Activated CD8-positive, alpha-beta memory T cell treated with anti-CD3 and anti-CD28 coated beads, Interleukin-2, amount 50 U/mL, for 1 hour (primary cell): ENCODE data around the gene C19orf53.
"Not testable (repeated sequence)": the region's sequence is repeated elsewhere in the genome, so short reads cannot be mapped to it uniquely, and the experiment has no call there.

ENCODE experiments used
- DNase-seq: peaks from one replicate; pipeline ENCODE4 v3.0.0-alpha.2; 2020; ENCODE audit errors: extremely low read depth

The C19orf53 gene

DNA sequence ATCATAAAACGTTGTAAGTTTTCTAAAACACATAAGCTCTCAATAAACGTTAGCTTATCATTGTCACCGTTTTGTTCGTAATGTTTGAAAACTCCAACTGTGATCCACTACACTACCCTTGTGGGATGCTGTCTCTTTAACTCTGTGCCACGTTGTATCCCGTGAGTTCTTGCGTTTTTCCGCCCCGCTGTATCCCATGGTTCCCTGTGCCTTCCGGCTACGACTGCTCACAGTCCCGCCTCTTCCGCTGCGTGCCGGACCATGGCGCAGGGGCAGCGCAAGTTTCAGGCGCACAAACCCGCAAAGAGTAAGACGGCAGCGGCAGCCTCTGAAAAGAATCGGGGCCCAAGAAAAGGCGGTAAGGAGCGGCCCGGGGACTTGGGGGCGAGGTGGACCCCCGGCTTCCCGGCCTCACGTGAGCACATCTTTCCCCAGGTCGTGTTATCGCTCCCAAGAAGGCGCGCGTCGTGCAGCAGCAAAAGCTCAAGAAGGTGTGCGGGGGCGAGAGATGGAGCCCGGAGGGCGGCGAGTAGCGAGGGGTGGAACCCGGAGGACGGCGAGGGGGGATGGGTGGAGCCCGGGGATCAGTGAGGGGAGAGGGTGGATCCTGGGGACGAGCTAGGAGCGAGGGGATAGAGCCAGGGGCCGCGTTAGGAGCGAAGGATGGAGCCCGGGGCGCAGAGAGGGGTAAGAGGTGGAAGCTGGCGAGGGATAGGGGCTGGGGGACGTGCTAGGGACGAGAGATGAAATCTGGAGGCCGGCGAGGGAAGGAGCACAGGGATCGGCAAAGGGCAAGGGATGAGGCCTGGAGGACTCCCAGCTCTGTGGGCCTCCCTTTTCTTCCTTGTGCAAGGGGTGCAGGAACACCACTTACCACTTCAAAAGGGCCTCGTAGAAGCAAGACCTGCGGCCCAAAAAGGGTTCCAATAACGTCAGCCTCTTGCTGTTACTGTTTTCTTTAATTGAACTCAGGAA lies at the start of gene C19orf53:
Gene C19orf53, plus strand, starts transcription at position 240 of the 975 bp plus-strand sequence. Its CDS starts 22 bp downstream, at position 262.
- peak; percentile 53 for DNase-seq

DNA sequence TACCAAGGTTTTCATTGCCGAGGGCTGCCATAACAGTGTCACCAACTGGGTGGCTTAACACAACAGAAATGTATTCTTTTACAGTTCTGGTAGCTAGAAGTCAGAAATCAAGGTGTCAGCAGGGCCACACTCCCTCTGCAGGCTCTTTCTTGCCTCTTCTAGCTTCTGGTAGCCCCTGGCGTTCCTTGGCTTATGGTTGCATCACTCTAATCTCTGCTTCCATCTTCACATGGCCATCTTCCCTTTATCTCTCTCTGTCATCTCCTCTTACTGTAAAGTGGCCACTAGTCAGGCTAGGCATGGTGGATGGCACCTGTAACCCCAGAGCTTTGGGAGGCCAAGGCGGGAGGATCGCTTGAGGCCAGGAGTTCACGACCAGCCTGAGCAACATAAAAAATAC lies 47.9 kb upstream of the C19orf53 start:
- DNase-seq, result no peak

DNA sequence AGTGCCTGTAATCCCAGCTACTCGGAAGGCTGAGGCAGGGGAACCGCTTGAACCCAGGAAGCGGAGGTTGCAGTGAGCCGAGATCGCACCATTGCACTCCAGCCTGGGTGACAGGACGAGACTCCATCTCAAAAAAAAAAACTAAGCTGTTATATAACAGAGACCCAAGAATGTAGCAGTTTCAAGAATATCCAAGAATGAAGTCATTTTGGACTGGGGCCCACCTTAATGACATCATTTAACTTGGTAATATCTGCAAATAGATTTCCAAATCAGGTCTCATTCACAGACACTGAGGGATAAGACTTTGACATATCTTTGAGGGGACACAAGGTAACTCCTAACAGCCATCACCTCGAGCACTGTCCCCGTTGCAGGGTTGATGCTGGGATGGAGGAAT lies 46.5 kb upstream of the C19orf53 start:
- DNase-seq, result no peak

DNA sequence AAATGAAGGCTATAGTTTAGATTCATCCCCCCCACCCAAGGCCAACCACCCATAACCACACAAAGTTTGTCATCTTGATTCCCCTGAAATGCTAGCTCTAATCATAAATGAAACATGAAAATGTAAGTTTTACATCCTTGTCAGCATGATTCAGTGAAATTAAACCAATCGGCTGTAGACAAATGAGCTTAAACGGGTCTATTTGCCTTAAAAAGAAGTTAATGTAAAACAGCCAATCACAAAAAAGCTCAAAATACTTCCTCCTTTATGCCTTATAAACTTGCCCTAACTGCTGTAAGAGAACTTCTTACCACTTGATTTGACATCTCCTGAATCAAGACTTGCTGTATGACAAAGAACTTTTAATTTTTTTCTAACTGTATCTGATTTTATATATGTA lies 44.4 kb upstream of the C19orf53 start:
- DNase-seq, result no peak

DNA sequence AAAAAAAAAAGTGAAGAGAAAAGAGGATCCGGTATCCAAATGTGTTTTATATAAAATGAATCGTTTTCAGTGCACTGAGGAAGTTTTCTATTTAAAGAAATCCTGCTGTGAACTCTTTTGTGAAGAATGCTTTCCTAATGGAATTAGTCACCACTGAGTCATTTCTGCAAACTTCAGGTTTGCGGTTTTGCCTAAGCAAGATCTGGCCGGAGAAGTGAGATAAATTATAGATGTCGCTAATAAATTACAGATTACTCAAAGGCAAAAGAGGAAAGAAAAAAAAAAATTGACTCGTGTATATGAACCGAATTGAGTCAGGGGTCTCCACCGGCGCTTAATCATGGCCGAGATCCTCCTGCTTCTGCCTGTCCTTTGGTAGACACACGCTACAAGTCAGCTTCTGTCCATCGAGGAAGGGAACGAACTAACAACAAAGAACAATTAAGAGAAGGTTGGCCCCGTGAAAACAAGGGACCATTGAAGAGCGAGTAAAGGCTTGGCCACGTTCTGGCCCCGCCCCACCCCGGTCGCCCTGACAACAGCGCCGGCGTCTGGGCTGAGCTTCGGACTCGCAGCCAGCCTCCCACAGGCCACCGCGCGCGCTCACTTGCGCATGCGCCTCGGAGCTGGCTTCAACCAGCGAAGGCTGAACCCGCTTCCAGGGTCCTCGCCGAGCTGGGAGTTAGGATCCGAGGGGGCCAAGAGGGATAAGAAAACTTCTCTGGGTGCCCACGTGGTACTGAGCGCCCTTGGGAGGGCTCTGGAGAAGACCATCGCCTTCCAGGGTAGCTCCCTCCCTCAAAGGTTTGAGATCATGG lies 42.9 kb upstream of the C19orf53 start:
- peak; percentile 84 for DNase-seq

DNA sequence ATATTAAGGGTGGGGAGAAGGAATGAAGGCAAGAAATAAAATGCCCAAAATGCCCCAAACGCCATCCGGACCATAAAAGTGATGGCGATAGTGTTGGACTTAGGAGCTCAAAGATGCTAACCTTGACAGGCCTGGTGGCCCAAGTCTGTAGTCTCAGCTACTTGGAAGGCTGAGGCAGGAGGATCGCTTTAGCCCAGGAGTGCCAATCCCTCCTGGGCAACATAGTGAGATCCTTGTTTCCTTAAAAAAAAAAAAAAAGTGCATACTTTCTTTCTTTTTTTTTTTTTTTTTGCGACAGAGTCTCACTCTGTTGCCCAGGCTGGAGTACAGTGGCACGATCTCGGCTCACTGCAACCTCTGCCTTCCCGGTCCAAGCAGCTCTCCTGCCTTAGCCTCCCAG lies 41.9 kb upstream of the C19orf53 start:
- no peak for DNase-seq

DNA sequence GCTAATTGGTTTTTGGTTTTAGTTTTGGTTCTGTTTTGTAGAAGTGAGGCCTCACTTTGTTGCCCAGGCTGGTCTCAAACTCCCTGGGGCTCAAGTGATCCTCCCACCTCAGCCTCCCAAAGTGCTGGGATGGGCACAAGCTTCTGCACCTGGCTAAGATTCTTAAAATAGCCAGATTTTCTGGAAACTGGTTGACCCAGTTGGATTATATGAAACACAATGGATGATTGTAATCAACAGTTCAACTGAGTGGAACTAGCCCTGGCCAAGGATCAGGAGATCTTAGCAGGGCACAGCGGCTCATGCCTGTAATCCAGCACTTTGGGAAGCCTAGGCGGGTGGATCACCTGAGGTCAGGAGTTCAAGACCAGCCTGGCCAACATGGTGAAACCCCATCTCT lies 39.5 kb upstream of the C19orf53 start:
- DNase-seq, result no peak

DNA sequence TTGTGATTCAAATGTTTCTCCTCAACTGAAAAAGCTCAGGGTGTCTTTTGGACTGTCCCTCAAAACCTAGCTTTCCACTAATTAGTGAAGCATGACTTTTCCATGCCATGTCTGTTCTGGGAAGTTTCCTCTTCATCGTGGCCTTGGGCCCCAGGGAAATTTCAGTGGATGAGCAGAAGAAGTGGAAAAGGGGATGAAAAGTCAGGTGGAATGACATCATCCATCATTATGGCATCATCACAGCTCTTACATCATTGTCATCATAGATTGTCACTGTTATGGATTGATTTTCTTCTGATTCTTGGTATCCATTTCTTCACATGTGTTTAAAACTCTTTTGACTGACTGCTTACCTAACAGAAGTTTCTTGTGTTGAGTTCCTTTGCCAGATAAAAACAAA lies 36.2 kb upstream of the C19orf53 start:
- no peak for DNase-seq

DNA sequence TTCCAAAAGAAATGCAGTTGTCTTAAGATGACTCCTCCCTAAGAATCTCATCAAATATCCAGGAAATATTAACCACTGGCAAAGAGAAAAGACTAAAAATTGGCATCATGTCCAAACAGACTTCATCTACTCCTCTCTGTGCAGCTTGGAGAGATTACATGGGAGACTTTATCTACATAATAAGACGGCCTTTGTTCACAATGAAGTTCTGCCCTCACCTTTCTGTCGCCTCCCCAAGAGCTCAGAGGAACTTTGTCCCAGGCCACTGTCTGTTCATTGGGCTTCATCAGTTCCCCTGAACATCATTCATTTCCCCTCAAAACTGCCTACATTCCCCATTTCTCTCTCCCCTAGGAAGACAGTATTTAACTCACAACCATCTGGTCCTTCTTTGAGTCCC lies 32.4 kb upstream of the C19orf53 start:
- DNase-seq, result no peak

DNA sequence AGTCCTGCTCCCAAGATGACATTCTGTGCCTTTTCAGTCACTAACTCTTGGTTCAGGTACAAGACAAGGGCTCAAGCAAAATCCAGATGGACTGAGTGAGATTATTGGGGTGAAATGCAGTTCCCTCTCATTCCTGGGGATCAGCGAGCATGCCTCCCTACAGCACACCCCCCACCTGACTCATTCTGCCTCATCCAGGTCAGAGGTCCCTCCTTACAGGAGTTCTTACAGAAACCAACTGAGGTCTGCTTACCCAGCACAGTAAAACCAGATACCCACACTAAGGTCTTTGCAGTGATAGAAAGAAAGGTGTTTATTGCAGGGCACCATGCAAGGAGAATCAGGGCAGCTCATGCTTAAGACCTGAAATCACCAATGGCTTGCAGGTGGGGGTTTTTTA lies 31.5 kb upstream of the C19orf53 start:
- DNase-seq, result no peak

DNA sequence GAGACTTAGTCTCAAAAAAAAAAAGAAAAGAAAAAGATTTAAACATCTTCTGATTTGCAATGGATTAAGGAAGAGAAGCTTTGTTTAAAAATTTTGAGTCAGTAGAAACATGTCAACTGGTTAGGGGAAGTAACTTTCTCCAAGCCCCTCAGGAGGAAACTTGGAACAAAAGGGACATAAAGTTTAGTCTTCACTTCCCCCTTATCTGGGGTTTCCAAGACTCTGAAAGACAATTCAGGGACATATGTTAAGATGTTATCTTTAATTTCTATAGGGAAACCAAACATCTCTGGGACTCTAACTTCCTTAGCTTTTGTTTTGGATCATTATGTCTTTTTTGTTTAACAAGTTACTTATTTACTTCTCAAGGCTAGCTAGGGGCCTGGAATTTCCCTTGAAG lies 30.1 kb upstream of the C19orf53 start:
- no peak for DNase-seq

DNA sequence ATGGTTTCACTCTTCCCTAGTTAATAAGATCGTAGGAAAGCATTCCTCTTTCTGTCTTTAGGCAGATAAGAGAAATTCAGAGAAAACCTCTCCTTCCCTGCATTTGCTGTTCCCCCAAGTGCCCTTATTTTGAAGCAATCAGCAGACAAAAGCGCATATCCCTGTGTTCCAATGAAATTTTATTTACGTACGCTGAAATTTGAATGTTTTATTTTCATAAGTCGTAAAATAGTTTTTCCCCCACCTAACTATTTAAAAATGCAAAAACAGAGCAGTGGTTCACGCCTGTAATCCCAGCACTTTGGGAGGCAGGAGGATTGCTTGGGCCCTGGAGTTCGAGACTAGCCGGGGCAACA lies 27.2 kb upstream of the C19orf53 start:
- no peak for DNase-seq

DNA sequence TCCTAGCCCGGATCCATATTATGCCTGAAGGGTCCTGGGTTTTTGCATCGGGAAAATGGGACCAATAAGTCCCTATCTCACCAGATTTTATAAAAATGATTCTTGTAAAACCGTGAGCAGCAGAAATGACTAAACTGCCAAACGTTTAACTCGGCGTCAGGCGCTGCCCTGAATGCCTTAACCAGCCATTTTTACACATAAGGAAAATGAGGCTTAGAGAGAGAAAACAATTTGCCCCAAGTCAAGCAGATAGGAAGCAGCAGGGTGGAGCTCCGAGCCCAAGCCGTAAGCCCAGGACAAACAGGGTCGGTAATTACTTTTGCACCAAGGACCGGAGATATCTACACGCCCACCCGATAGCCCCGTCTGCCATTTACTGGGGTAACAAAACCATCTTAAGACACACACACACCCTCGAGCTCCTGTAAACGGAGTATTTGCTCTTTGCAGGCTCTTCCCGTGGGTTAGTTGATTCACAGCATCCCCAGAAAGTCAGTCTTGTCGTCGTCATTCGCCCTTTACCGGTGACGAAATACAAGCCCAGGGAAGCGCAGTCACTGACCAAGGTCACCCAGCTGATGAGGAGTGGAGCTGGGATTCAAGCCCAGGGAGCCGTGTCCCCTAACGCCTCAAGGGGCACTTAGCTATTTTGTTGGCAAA lies 26.0 kb upstream of the C19orf53 start:
- DNase-seq, result no peak

DNA sequence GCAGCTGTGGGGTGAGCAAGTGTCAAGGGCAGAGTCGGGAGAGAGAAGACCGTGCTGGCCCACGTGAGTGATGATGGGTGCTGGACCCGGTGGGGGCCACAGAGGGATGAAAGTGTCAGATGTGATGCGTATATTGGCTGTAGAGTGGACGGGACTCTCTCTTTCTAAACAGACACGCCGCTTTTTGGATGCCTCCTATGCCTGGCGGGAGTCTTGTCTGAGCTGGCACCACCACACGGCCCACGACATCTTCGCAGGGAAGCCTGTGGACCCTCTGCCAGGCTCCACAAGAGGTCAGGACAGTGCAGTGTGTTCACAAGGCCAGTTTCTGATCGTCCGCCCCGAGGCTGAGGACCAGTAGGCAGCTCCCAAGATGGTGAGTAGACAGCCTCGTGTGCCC lies 22.8 kb upstream of the C19orf53 start:
- DNase-seq, result no peak

DNA sequence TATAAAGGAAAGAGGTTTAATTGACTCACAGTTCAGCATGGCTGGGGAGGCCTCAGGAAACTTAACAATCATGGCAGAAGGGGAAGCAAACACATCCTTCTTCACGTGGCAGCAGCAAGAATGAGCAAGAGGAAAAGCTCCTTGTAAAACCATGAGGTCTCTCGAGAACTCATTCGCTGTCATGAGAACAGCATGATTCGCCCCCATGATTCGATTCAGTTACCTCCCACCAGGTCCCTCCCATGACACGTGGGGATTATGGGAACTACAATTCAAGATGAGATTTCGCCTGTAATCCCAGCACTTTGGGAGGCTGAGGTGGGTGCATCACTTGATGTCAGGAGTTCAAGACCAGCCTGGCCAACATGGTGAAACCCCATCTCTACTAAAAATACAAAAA lies 20.6 kb upstream of the C19orf53 start:
- not testable (repeated sequence) for DNase-seq

DNA sequence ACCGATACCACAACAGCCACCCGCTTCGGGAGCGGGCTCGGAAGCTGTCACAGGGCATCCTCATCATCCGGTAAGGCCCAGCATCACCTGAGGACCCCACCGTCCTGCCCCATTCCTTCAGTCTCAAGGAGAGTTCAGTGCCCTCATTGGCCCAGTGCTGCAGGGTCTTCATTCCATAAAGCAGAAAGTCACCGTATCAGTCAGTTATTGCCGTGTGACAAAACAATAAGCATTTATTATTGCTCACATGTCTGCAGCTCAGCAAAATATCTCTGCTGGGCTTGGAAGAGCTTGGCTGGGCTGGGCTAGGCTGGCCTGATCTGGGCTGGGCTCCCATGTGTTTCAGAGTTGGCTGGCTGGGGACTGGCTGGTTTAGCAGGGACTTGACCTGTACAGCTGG lies 18.0 kb upstream of the C19orf53 start:
- DNase-seq, result no peak

DNA sequence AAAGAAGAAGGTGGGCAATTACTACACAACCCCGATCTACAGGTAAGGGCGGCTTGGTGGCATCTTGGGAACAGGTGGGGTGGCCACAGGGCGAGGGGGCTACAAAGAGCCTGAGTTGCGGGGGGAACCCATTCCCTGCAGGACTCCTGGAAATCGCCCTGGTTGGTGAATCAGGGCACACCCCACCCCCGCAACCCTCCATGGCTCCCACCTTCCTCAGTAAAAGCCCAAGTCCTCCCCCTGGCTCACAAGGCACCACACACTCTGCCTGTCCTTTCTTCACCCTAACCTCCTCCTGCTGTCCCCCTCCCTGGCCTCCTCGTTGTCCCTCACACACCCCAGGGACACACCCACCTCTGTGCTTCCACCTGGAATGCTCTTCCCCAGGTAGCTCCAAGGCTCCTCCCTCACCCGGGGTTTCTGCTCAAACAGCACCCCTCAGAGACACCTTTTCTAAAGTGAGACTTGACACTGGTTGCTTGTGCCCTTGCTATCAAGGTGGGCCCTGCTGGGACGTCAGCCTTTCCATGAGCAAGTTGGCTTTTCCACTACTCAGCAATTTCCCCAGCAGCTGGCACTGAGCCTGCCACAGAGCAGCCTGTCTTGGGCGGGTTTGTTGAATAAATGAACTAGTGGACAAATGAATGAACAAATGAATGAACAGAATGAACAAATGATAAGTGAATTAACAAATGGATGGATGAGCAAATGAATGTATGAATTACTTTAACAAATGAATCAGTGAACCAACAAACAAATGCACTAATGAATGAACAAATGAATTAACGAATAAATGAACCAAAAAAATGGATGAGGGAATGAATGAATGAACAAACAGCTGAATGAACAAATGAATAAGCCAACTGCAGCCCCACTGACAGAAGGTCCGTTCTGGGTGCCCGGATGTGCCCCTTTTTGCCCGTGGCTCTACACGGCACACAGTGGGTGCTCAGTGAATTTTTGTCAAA lies 16.2 kb upstream of the C19orf53 start:
- DNase-seq, result no peak

DNA sequence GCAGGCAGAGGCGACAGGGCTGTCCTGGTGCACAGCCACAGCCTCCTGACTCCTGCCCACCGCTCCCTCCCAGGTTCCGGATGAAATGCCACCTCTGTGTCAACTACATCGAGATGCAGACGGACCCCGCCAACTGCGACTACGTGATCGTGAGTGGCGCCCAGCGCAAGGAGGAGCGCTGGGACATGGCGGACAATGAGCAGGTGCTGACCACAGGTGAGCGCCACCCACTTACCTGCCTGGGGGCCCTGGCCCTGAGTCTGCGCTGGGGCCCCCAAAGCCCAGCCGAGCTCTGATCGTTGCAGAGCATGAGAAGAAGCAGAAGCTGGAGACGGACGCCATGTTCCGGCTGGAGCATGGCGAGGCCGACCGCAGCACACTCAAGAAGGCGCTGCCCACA lies 15.5 kb upstream of the C19orf53 start:
- DNase-seq, result no peak

DNA sequence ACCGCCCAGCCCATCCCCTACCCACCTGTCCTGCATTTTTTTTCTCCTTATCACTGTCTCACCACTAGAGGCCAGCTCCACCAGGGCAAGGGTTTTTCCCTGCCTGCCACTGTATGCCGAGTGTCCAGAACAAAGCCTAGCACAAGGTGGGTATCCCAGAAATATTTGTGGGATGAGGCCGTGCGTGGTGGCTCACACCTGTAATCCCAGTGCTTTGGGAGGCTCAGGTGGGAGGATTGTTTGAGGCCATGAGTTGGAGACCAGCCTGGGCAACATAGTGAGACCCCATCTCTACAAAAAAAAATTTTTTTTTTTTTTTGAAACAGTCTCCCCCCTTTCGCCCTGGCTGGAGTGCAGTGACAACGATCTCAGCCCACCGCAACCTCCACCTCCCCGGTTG lies 12.8 kb upstream of the C19orf53 start:
- no peak for DNase-seq

DNA sequence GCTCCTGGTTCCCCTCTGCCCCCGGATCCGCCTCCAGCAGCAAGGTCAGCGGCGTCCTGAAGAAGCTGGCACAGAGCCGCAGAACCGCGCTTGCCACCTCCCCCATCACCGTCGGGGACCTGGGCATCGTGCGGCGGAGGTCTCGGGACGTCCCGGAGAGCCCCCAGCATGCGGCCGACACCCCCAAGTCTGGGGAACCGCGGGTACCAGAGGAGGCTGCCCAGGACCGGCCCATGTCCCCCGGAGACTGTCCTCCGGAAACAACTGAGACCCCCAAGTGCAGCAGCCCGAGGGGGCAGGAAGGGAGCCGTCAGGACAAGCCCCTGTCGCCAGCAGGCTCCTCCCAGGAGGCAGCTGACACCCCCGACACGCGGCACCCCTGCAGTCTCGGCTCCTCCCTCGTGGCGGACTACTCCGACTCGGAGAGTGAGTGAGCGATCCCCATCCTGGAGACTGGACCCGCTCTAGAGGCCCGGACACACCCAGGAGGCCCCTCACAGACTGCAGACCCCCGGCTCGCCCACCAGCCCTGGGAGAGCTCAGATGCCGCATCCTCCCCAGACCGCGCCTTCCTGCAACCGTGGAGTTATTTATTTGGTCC lies 11.5 kb upstream of the C19orf53 start:
- DNase-seq, result no peak

DNA sequence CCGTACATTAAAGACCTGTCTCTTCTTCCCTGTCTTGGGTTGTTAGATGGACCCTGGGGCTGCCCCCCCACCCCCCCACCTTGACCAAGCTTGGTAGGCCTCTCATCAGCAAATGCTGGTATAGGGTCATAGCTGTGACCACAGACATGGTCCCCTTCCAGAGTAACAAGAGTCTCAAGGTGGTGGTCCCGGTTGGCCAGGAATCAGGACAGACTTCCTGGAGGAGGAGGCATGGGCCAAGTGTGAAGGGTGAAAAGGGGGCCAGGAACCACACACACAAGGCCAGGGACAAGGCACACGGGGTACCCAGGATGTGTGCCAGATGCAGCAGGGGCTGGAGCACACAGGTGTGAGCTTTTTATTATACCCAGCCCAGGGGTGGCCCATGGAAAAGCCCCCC lies 11.0 kb upstream of the C19orf53 start:
- no peak for DNase-seq
